ENCODE data around the gene SLC38A3.

GRCh38 chr3:50239649-50240048 lies 34.6 kb downstream of the SLC38A3 start:
- TF ChIP-seq POLR2AphosphoS5 (IDR thresholded peaks at IDR 0.05; ENCODE audit: borderline replicate concordance, low read depth, low read length): no peak
- TF ChIP-seq EZH2 (IDR thresholded peaks at IDR 0.05): no peak
